K562 (cell line): ENCODE data around the gene RPRM. TPM values are rescaled to one million over a fixed set of nuclear protein-coding genes. Genes with fewer than 3 reads are reported as not detected.

Source experiments
- ATAC-seq: fragments of 200-7000 bp; cut with Tn5 transposase; 3 replicates; pipeline ENCODE4 v1.9.1; 2020; ENCODE audit warnings: moderate library complexity
- BruUV-seq: library from RNA; stranded (reverse); fragments of 400-500 nt; replicated peaks from 2 replicates; lab custom pipeline; 2021; lab: Mats Ljungman, UMichigan
- CTCF ChIA-PET: fragments of 300-600 bp; formaldehyde crosslinking; extraction: SDS; loops from one replicate; lab custom pipeline; 2021; ENCODE audit warnings: low intra/inter-chr PET ratio; lab: Yijun Ruan, JAX
- POLR2A ChIA-PET: fragments of 300-600, 350-650 bp; sonication (Branson Sonifier 250); formaldehyde crosslinking; extraction: SDS; loops from one replicate; lab custom pipeline; 2021; ENCODE audit warnings: antibody characterized with exemption, inconsistent platforms; lab: Yijun Ruan, JAX
- DNase-seq, 4 experiments: peaks; one replicate each; pipeline versions ENCODE4 v3.0.0 to v3.0.0-alpha.2; 2011 to 2018; ENCODE audit warnings: low spot score in 3 of 4, mixed read lengths in 3 of 4; ENCODE audit errors: extremely low read depth in 1 of 4
- FAIRE-seq: peaks from 2 replicates; lab custom pipeline; 2011; peaks lifted over from hg19 to GRCh38; lab: Jason Lieb, UNC
- H2AFZ ChIP-seq: 2 replicates; pipeline ENCODE4 v1.6.0; 2011; ENCODE audit warnings: low read depth, low read length, control low read depth, inconsistent platforms
- H3K27ac ChIP-seq: fragments of 200-600 bp; 3 replicates; pipeline ENCODE4 v1.8.0; 2011; ENCODE audit warnings: low read depth, mild to moderate bottlenecking, control low read depth, inconsistent platforms, low read length, moderate library complexity, mixed read lengths; ENCODE audit errors: extremely low read depth
- H3K27me3 ChIP-seq, 2 experiments: fragments of 300-600 bp in 1 of 2; 2 replicates in 1 of 2; 3 replicates in 1 of 2; pipeline versions ENCODE4 v1.6.0 to v1.8.0; 2011; ENCODE audit warnings: inconsistent platforms in 2 of 2, low read length in 2 of 2, mild to moderate bottlenecking in 1 of 2, mixed read lengths in 1 of 2, moderate library complexity in 1 of 2; ENCODE audit not compliant: control insufficient read depth in 2 of 2, insufficient read depth in 2 of 2
- H3K36me3 ChIP-seq: fragments of 300-600 bp; 3 replicates; pipeline ENCODE4 v1.8.0; 2011; ENCODE audit warnings: mild to moderate bottlenecking, low read length, inconsistent platforms; ENCODE audit not compliant: control insufficient read depth, insufficient read depth
- H3K4me1 ChIP-seq, 2 experiments: fragments of 200-600 bp in 1 of 2; replicated peaks in 1 of 2; 2 replicates in 1 of 2; 3 replicates in 1 of 2; pipeline versions ENCODE4 v1.5.1 to v1.8.0; 2011; ENCODE audit warnings: inconsistent platforms in 2 of 2, low read length in 2 of 2, mild to moderate bottlenecking in 1 of 2, mixed read lengths in 1 of 2, moderate library complexity in 1 of 2; ENCODE audit not compliant: control insufficient read depth in 2 of 2, insufficient read depth in 2 of 2
- H3K4me2 ChIP-seq: 2 replicates; pipeline ENCODE4 v1.6.1; 2011; ENCODE audit warnings: low read length, control low read depth, inconsistent platforms, mixed read lengths; ENCODE audit not compliant: insufficient read depth
- H3K4me3 ChIP-seq: fragments of 200-600 bp; sonication (generic), shearing (Covaris generic); 2 replicates; pipeline ENCODE4 v1.5.1; 2016; ENCODE audit warnings: control low read depth, inconsistent platforms
- H3K79me2 ChIP-seq: fragments of 200-600 bp; 3 replicates; pipeline ENCODE4 v1.8.0; 2011; ENCODE audit warnings: low read length, inconsistent platforms; ENCODE audit not compliant: control insufficient read depth, insufficient read depth
- H3K9ac ChIP-seq, 2 experiments: 2 replicates each; pipeline versions ENCODE4 v1.6.0 to v1.6.1; 2011; ENCODE audit warnings: low read depth in 2 of 2, low read length in 2 of 2, control low read depth in 1 of 2, inconsistent platforms in 1 of 2, mild to moderate bottlenecking in 1 of 2, mixed read lengths in 1 of 2; ENCODE audit not compliant: insufficient read depth in 1 of 2
- H3K9me1 ChIP-seq: one replicate; pipeline ENCODE4 v1.6.0; 2011; ENCODE audit warnings: inconsistent platforms, mild to moderate bottlenecking, low read length, moderate library complexity; ENCODE audit not compliant: control insufficient read depth, insufficient read depth
- H3K9me3 ChIP-seq: replicated peaks from 2 replicates; pipeline ENCODE4 v1.5.1; 2011; ENCODE audit warnings: low read depth, low read length, inconsistent platforms; ENCODE audit not compliant: control insufficient read depth, insufficient read depth
- H4K20me1 ChIP-seq: replicated peaks from 2 replicates; pipeline ENCODE4 v1.6.1; 2011; ENCODE audit warnings: low read length, inconsistent platforms, mixed read lengths; ENCODE audit not compliant: control insufficient read depth, insufficient read depth
- CHD1 ChIP-seq: fragments of 200-600 bp; sonication (generic); IDR thresholded peaks from one replicate; pipeline ENCODE4 v1.6.1; 2012; ENCODE audit warnings: mild to moderate bottlenecking, moderate library complexity, low read length, inconsistent platforms
- HNRNPLL ChIP-seq: fragments of 200-400 bp; formaldehyde crosslinking; IDR thresholded peaks from 2 replicates; pipeline ENCODE4 v1.6.1; 2017; ENCODE audit warnings: low read length, low read depth, mild to moderate bottlenecking; ENCODE audit not compliant: poor library complexity, severe bottlenecking
- WGBS: fragments of 100-300 bp; shearing (Covaris generic); methylation state at CpG from one replicate; pipeline ENCODE4 v1.1.6; 2016; ENCODE audit warnings: low coverage, mixed read lengths; ENCODE audit not compliant: insufficient coverage; ENCODE audit errors: missing lambda C conversion rate; 5-methylcytosine and 5-hydroxymethylcytosine counted together
- in situ Hi-C: fragments of 300-500 bp; cut with MboI; formaldehyde crosslinking; loops from 4 replicates; pipeline ENCODE4 v1.15.0; 2018; ENCODE audit warnings: inconsistent platforms, mixed read lengths
- intact Hi-C: fragments of 100-400 bp; cut with micrococcal nuclease; formaldehyde crosslinking; loops from 2 replicates; pipeline ENCODE4 v1.14.2; 2022
- polyA plus RNA-seq, 8 experiments: library from polyadenylated mRNA; depleted of rRNA in 4 of 8; stranded (reverse) in 5 of 8; unstranded in 3 of 8; fragments of >200 nt; fragmentation: Nextera tagmentation in 2 of 8; fragmentation: Illumina TruSeq in 1 of 8; extraction: Ambion mirVana in 2 of 8; extraction: Trizol in 1 of 8; gene quantifications; 2 replicates each; pipeline versions ENCODE4 v1.2.1 to v1.2.3, GENCODE V29; 2011 to 2014; ENCODE audit warnings: inconsistent platforms in 1 of 8, missing spikeins in 1 of 8
- total RNA-seq, 7 experiments: library from RNA; depleted of rRNA in 6 of 7; stranded (reverse); fragments of >200 nt in 6 of 7; fragmentation: Illumina TruSeq in 2 of 7; extraction: Trizol in 2 of 7; gene quantifications; 2 replicates each; pipeline versions ENCODE4 v1.2.1 to v1.2.3, GENCODE V29; 2011 to 2021; ENCODE audit warnings: low replicate concordance in 1 of 7
- TF ChIP-seq, protein P1 (sequence below): IDR thresholded peaks from 2 replicates; pipeline ENCODE4 v1.6.1; 2011; ENCODE audit not compliant: insufficient read length; ENCODE audit errors: extremely low read depth

Gene RPRM
- total and polyA plus RNA-seq, 9 of the 15 experiments (the other 6 are each of a cell fraction or from before 2014, with no cell fraction given) = not detected

DNA sequence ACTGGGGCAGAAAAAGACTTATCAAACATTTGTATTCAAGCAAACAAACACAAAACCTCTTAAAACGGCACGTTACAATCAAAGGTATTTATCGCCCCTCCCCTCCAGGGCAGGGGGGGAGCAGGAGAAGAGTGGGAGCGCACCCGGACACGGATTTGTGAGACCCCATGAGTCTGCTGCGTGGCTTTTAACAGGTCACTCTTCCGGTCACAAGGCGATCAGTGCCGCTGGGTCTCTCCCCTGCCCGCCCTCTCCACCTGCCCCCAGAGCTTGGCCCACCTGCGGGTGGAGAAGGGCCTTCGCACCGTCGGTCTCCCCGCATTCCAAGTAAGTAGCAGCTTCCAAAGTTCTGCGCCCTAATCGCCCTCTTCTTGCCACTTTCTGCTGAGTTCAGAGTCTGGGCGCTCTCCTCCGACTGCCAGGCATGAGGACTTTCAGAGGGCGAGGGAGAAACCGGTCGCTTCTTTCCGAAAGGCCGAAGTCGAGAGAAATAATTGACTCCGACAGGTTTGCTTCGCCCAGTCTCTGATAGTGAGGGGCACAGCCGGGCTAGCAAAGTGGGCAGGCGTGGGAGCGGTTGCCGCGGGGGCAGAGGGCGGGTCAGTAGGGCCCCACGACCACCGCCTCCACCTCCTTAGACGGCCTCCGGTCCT is 800 bp downstream of the RPRM start:
- no peak overlapping the region for H2AFZ ChIP-seq
- ChIA-PET CTCF (interaction anchor here (0.6 to 1.4 kb wide), 2 partner anchors 24 to 737 kb away, joined by 4 to 5 read pairs; no protein-coding TSS in a partner anchor), POLR2A (no interaction called here)
- in situ Hi-C loops = no loop called here
- no peak overlapping the region for H3K4me3 ChIP-seq
- FAIRE-seq (no peak), DNase-seq (no peak), ATAC-seq (no peak)
- no peaks in the 10 kb centered on the region for H4K20me1 ChIP-seq
- H3K9me1 ChIP-seq = no peaks in the 10 kb centered on the region
- TF ChIP-seq CHD1 (no peak), HNRNPLL (no peak)
- TF ChIP-seq, protein P1, sequence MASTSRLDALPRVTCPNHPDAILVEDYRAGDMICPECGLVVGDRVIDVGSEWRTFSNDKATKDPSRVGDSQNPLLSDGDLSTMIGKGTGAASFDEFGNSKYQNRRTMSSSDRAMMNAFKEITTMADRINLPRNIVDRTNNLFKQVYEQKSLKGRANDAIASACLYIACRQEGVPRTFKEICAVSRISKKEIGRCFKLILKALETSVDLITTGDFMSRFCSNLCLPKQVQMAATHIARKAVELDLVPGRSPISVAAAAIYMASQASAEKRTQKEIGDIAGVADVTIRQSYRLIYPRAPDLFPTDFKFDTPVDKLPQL = no peak
- H3K79me2 ChIP-seq = no peaks in the 10 kb centered on the region
- intact Hi-C loops = no loop called here
- H3K27ac ChIP-seq = no peak overlapping the region
- H3K4me1 ChIP-seq = peaks cover 0 to 15% of the 10 kb centered on the region in 2 experiments; a peak in 2 of 5 replicates
- H3K9me3 ChIP-seq = no peaks in the 10 kb centered on the region
- no peak overlapping the region for H3K4me2 ChIP-seq
- BruUV-seq = no TSS peak
- no peaks in the 10 kb centered on the region for H3K36me3 ChIP-seq
- H3K9ac ChIP-seq = no peak overlapping the region
- peaks cover 0 to 10% of the 10 kb centered on the region in 2 experiments; a peak in 2 of 5 replicates for H3K27me3 ChIP-seq
- 7% methylated on average over 37 of the region's 38 CpGs for WGBS
